BJ (cell line): ENCODE measurements around the gene ZDHHC4. TPM values are rescaled to one million over a fixed set of nuclear protein-coding genes. Genes with fewer than 3 reads are reported as not detected.

ENCODE experiments used
- CTCF ChIA-PET: fragments of 350-600 bp; formaldehyde crosslinking; extraction: SDS; loops from one replicate; lab custom pipeline; 2021; ENCODE audit warnings: antibody characterized with exemption, inconsistent platforms; lab: Yijun Ruan, JAX
- POLR2A ChIA-PET: fragments of 300-600 bp; sonication (Branson Sonifier 250); formaldehyde crosslinking; extraction: SDS; loops from one replicate; lab custom pipeline; 2021; ENCODE audit warnings: antibody characterized with exemption; lab: Charles Lee
- DNase-seq: peaks from one replicate; pipeline ENCODE4 v3.0.0-alpha.2; 2011; ENCODE audit warnings: low read depth
- H3K27me3 ChIP-seq: 2 replicates; pipeline ENCODE4 v1.6.0; 2011; ENCODE audit warnings: low read length; ENCODE audit not compliant: control insufficient read depth, insufficient read depth
- H3K36me3 ChIP-seq: 2 replicates; pipeline ENCODE4 v1.5.1; 2011; ENCODE audit warnings: low read length; ENCODE audit not compliant: control insufficient read depth, insufficient read depth
- H3K4me3 ChIP-seq: 2 replicates; pipeline ENCODE4 v1.5.1; 2011; ENCODE audit warnings: low read depth, mild to moderate bottlenecking, control low read depth, low read length
- polyA plus RNA-seq: library from polyadenylated mRNA; depleted of rRNA; stranded (reverse); fragments of >200 nt; gene quantifications from 2 replicates; pipeline ENCODE4 v1.2.3, GENCODE V29; 2011
- TF ChIP-seq, protein P1 (sequence below): IDR thresholded peaks from 2 replicates; pipeline ENCODE4 v1.5.1; 2011; ENCODE audit warnings: low read depth, mild to moderate bottlenecking, control low read depth, inconsistent platforms, low read length, moderate library complexity; ENCODE audit not compliant: insufficient read depth

ZDHHC4 gene
- polyA plus RNA-seq, 1 experiment, result 116 TPM

DNA sequence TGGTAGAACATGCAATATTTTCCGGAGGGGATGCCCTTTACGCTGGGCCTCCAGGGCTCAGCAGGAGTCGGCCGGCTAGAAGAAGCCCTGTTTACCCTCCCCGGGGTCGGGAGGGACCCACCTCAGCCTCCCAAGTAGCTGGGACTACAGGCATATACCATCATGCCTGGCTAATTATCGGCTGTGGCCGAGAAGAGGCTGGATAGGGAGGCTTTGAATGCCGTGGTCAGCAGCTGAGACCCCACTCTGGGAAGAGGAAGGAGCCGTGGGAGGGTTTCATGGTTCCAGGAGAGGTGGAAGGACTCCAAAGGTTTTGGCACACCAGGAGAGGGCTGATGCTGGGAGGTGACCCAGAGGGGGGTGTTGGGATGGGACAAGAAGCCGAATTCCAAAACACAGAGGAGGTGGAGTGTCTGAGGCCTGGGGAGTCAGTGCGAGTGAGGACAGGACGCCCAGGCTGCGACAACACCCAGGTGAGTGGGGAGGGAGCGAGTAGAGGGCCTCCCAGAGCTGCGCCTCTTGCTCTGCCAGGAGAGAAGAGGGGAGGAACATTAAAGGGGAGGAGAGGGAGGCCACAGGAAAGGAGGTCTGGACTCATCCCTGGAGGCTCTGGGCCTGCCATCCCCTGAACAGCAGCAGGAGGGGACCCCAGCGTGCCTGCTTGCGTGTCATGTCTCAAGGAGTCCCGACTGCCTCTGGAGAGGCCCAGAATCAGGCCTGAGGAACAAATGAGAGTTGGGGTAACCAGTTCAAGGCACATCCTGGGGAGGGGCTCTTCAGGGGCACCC, 45.6 kb upstream of the ZDHHC4 start:
- Histone ChIP-seq H3K4me3 (no peak overlapping the region), H3K36me3 (no peaks in the 10 kb centered on the region), H3K27me3 (peaks cover 42% of the 10 kb centered on the region)
- POLR2A ChIA-PET, result no interaction called here
- TF ChIP-seq, protein P1, sequence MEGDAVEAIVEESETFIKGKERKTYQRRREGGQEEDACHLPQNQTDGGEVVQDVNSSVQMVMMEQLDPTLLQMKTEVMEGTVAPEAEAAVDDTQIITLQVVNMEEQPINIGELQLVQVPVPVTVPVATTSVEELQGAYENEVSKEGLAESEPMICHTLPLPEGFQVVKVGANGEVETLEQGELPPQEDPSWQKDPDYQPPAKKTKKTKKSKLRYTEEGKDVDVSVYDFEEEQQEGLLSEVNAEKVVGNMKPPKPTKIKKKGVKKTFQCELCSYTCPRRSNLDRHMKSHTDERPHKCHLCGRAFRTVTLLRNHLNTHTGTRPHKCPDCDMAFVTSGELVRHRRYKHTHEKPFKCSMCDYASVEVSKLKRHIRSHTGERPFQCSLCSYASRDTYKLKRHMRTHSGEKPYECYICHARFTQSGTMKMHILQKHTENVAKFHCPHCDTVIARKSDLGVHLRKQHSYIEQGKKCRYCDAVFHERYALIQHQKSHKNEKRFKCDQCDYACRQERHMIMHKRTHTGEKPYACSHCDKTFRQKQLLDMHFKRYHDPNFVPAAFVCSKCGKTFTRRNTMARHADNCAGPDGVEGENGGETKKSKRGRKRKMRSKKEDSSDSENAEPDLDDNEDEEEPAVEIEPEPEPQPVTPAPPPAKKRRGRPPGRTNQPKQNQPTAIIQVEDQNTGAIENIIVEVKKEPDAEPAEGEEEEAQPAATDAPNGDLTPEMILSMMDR, result no peak
- CTCF ChIA-PET, result interaction anchor here (0.6 to 1.0 kb wide), 2 partner anchors 15 to 28 kb away, joined by 3 to 4 read pairs; no protein-coding TSS in a partner anchor
- DNase-seq, result no peak

DNA sequence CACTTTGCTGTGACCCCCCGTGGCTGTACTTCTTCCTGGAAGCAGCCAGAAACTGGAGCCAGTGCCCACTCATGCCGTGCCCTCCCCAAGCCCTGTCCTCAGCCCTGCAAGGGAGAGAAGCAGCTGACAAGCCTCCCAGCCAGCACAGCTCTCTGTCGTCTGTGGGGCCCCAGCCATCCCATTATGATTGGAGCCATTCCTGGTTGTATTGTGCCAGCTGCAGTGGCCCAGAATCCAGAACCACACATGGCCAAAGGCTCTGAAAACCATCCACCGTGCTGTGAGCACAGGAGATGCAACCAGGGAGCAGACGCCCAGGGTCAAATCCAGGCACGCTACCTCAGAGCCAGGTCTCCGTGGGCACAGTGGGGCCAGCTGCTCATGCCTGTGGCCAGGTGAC, 44.7 kb upstream of the ZDHHC4 start:
- ChIA-PET CTCF (interaction anchor here (0.6 to 1.0 kb wide), 2 partner anchors 16 to 27 kb away, joined by 3 to 4 read pairs; no protein-coding TSS in a partner anchor), POLR2A (no interaction called here)
- DNase-seq, result no peak
- TF ChIP-seq, protein P1, result no peak
- Histone ChIP-seq H3K4me3 (no peak overlapping the region), H3K36me3 (no peaks in the 10 kb centered on the region), H3K27me3 (peaks cover 36% of the 10 kb centered on the region)

DNA sequence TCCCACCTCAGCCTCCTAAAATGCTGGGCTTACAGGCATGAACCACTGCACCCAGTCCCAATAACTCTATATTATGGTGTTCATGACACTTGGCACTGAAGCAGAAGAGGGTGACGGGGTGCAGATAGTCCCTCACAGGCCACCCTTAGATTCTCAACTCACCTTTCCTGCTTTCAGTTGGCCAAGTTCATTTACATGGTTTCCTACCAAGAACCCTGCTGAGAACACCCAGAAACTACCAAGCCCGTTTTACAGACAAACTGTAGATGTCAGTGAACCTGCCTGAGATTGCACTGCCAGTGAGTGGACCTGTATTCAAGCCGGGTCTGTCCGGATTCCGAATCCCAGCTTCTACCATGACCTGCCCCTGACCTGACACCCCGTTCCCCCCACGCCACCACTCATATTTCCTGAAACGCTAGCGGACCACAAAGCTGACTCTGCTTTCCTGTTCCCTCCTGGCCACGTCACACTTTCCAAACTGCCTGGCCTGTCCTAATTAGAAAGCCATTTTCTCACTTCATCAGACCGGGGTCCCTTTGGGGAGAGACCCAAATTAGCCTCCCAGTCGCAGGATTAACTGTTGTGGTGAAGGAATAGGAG, 43.3 kb upstream of the ZDHHC4 start:
- Histone ChIP-seq H3K36me3 (no peaks in the 10 kb centered on the region), H3K27me3 (peaks cover 34% of the 10 kb centered on the region), H3K4me3 (no peak overlapping the region)
- ChIA-PET POLR2A (no interaction called here), CTCF (interaction anchor here (0.7 kb wide), 1 partner anchor 20 kb away, joined by 3 read pairs; no protein-coding TSS in a partner anchor)
- TF ChIP-seq, protein P1, result no peak
- DNase-seq, result no peak

DNA sequence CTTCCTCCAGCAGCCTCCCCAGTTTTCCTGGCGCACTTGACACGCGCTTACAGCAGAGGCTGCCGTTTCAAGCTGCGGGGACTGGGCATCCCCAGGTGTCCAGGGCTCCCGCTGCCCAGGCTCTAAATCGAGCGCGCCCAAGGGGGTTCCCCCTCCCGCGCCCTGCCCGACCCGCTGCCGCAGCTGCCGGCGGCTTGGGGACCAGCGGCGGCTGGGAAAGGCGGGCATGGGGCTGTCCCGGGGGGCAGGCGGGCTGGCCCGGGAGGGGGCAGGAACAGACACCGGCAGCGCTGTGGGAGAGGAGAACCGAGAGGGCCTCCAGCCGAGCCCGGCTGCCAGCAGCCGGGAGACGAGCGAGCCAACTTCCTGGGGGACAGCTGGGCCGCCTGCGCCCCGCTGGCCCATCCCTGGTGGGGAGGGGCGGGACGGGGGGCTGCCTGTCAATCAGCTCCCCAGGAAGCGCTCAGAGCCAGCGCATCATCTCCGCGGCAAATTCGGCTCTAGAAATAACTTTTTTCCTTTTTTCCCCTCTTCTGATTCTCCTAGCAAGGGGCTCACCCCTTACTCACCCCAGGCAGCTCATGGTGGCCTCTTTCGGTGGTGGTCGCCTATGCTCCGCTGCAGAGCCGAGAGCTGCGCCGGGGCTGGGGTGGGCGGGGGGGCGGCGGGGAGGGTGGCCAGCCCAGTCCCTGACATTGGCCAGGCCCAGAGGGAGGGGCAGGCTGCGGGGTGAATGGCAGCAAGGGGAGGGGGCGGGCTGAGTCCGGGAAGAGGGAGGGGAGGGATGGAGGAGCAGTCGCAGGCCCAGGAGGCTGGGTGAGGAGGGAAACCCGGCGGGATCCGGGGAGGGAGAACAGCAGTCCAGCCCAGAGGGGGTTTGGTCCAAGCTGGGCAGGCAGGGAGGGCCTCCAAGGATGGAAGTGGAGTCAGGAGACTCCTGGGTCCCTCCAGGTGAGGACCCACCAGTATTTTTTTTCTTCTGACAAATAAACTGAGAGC, 40.7 kb upstream of the ZDHHC4 start:
- ChIA-PET POLR2A (no interaction called here), CTCF (interaction anchor here (1.7 kb wide), 1 partner anchor 53 kb away, joined by 3 read pairs; the partner anchor contains the start of gene INTS15)
- DNase-seq, result no peak
- peaks cover 26% of the 10 kb centered on the region for H3K27me3 ChIP-seq
- H3K36me3 ChIP-seq, result no peaks in the 10 kb centered on the region
- H3K4me3 ChIP-seq, result no peak overlapping the region
- TF ChIP-seq, protein P1, result no peak
